RWPE2 (cell line): ENCODE results near the gene DNM2.

Experiments used
- ATAC-seq: fragments of 200-7000 bp; cut with Tn5 transposase; 3 replicates; pipeline ENCODE4 v1.9.1; 2021; ENCODE audit warnings: low read depth
- DNase-seq: peaks from one replicate; pipeline ENCODE4 v3.0.0-alpha.2; 2020; ENCODE audit warnings: low spot score
- H3K27ac ChIP-seq: fragments of 450-650 bp; 2 replicates; pipeline ENCODE4 v1.5.1; 2017; ENCODE audit warnings: mild to moderate bottlenecking; ENCODE audit not compliant: poor library complexity, severe bottlenecking
- H3K27me3 ChIP-seq: fragments of 250-450 bp; sonication (Bioruptor Pico); 2 replicates; pipeline ENCODE4 v1.5.1; 2021; ENCODE audit warnings: mild to moderate bottlenecking, moderate library complexity; ENCODE audit not compliant: insufficient read depth, poor library complexity, severe bottlenecking
- H3K36me3 ChIP-seq: fragments of 250-450 bp; sonication (Bioruptor Pico); 2 replicates; pipeline ENCODE4 v1.5.1; 2020; ENCODE audit warnings: low read depth, mild to moderate bottlenecking, moderate library complexity
- H3K4me1 ChIP-seq: fragments of 250-450 bp; sonication (Bioruptor Pico); 2 replicates; pipeline ENCODE4 v1.5.1; 2021; ENCODE audit warnings: mild to moderate bottlenecking, moderate library complexity; ENCODE audit not compliant: insufficient read depth, poor library complexity, severe bottlenecking
- H3K4me3 ChIP-seq: fragments of 250-450 bp; sonication (Bioruptor Pico); 2 replicates; pipeline ENCODE4 v1.5.1; 2021; ENCODE audit warnings: mild to moderate bottlenecking, moderate library complexity; ENCODE audit not compliant: severe bottlenecking
- H3K9me3 ChIP-seq: fragments of 250-450 bp; sonication (Bioruptor Pico); 2 replicates; pipeline ENCODE4 v1.5.1; 2021; ENCODE audit warnings: mild to moderate bottlenecking, moderate library complexity; ENCODE audit not compliant: severe bottlenecking
- TF ChIP-seq, protein P1 (sequence below): fragments of 450-650 bp; IDR thresholded peaks from one replicate; pipeline ENCODE4 v1.5.1; 2017; ENCODE audit warnings: mild to moderate bottlenecking, moderate library complexity; ENCODE audit not compliant: poor library complexity, severe bottlenecking

DNM2 gene

DNA sequence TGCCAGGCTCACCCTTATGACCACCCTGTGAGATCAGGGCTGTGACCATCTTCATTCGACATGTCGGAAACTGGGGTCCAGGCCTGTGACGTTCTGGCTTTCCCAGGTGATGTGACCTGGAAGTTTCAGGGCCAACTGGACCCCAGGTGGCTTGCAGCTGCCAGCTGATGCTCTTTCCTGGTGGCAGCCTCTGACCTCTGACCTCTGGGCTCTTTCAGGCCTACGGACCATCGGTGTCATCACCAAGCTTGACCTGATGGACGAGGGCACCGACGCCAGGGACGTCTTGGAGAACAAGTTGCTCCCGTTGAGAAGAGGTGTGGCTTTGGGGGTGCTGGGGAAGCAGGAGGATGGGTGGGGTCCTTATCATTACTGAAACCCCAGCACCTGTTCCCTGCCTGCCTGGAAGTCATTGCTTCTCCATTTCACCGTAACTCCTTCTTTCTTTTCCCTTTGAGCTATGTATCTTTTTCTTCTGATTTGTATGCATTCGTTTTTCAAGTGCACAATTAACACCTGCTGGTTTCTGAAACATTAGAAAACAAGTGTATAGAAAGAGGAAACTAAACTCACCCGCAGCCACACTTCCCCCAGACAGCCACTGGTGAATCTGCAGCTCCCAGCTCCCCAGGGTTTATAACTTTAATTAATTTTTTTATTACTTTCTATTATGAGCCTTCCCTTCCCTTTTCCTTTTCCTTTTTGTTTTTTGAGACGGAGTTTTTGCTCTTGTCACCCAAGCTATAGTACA is 59.2 kb downstream of the DNM2 start:
- peaks cover 66% of the 10 kb centered on the region for H3K36me3 ChIP-seq
- H3K27me3 ChIP-seq: no peaks in the 10 kb centered on the region
- no peaks in the 10 kb centered on the region for H3K9me3 ChIP-seq
- TF ChIP-seq, protein P1, sequence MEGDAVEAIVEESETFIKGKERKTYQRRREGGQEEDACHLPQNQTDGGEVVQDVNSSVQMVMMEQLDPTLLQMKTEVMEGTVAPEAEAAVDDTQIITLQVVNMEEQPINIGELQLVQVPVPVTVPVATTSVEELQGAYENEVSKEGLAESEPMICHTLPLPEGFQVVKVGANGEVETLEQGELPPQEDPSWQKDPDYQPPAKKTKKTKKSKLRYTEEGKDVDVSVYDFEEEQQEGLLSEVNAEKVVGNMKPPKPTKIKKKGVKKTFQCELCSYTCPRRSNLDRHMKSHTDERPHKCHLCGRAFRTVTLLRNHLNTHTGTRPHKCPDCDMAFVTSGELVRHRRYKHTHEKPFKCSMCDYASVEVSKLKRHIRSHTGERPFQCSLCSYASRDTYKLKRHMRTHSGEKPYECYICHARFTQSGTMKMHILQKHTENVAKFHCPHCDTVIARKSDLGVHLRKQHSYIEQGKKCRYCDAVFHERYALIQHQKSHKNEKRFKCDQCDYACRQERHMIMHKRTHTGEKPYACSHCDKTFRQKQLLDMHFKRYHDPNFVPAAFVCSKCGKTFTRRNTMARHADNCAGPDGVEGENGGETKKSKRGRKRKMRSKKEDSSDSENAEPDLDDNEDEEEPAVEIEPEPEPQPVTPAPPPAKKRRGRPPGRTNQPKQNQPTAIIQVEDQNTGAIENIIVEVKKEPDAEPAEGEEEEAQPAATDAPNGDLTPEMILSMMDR: no peak
- H3K27ac ChIP-seq: no peak overlapping the region
- H3K4me1 ChIP-seq: no peaks in the 10 kb centered on the region
- ATAC-seq: no peak
- no peak for DNase-seq
- H3K4me3 ChIP-seq: no peak overlapping the region

DNA sequence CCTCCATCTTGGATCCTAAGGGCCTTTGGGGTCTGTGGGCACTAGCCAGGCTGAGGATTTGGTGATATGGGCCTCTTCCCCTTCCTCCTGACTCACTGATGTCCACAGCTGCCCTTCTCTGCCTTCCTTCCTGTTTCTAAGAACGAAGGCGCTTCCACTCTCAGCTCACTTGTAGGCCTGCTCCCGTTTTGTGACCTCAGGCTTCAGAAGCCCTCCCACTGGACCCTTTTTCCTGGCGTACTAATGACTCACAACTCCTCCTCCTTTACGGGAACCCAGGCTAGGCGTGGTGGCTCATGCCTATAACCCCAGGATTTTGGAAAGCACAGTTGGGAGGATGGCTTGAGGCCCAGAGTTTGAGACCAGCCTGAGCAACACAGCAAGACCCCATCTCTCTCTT is 62.5 kb downstream of the DNM2 start:
- H3K4me1 ChIP-seq: no peaks in the 10 kb centered on the region
- DNase-seq (no peak), ATAC-seq (no peak)
- TF ChIP-seq, protein P1: no peak
- H3K27me3 ChIP-seq: no peaks in the 10 kb centered on the region
- H3K27ac ChIP-seq: no peak overlapping the region
- H3K36me3 ChIP-seq: peaks cover 70% of the 10 kb centered on the region
- no peak overlapping the region for H3K4me3 ChIP-seq
- no peaks in the 10 kb centered on the region for H3K9me3 ChIP-seq

DNA sequence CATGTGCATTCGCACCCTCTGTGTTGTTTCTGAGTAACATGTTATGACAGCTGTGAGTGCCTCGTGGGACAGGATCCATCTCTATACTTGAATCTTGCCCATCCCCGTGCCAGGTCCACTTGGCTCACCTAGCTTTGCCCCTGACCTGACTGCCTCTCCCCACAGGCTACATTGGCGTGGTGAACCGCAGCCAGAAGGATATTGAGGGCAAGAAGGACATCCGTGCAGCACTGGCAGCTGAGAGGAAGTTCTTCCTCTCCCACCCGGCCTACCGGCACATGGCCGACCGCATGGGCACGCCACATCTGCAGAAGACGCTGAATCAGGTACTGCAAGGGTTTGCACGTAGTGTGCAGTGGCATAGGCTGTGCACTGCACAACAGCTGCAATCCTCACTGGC is 64.9 kb downstream of the DNM2 start:
- Histone ChIP-seq H3K27me3 (no peaks in the 10 kb centered on the region), H3K4me1 (no peaks in the 10 kb centered on the region), H3K4me3 (no peak overlapping the region), H3K9me3 (no peaks in the 10 kb centered on the region), H3K27ac (no peak overlapping the region), H3K36me3 (peaks cover 73% of the 10 kb centered on the region)
- TF ChIP-seq, protein P1: no peak
- ATAC-seq (no peak), DNase-seq (no peak)

DNA sequence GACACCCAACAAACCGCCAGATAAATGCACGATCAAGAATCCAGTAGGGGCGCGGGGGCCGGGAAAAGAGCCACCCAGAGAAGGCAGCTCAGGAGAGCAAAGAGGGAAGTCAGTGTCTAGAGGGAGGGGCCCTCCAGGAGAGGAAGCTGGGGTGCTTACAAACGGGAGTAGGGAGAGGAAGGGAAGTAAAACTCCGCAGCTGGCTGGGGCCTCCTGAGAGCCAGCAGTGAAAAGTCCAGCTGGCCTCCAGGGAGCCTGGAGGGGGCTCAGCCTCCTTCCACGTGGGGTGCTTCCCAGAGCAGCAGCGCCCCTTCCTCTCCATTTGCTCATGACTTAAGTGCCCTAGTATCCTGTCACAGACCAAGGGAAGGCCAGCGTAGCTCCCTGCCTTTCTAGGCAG is 66.4 kb downstream of the DNM2 start:
- H3K9me3 ChIP-seq: no peaks in the 10 kb centered on the region
- H3K4me1 ChIP-seq: no peaks in the 10 kb centered on the region
- no peak overlapping the region for H3K27ac ChIP-seq
- no peak for ATAC-seq
- H3K4me3 ChIP-seq: no peak overlapping the region
- H3K36me3 ChIP-seq: peaks cover 71% of the 10 kb centered on the region
- no peak for DNase-seq
- no peaks in the 10 kb centered on the region for H3K27me3 ChIP-seq
- TF ChIP-seq, protein P1: no peak

DNA sequence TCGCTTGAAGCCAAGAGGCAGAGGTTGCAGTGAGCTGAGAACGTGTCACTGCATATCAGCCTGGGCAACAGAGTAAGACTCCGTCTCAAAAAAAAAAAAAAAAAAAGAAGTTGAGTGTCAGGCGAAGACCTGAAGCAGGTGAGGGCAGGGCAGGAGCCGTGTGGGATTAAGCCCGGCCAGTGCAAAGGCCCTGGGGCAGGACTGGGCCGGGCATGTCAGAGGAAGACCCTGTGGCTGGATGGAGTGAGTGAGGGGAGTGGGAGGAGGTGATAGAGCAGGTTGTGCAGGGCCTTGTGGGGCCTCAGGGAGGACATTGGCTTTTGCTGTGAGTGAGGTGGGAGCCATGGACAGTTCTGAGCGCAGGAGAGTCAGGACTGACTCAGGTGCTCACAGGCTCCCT is 70.3 kb downstream of the DNM2 start:
- ATAC-seq (no peak), DNase-seq (no peak)
- Histone ChIP-seq H3K27me3 (no peaks in the 10 kb centered on the region), H3K27ac (no peak overlapping the region), H3K36me3 (peaks cover 71% of the 10 kb centered on the region), H3K9me3 (no peaks in the 10 kb centered on the region), H3K4me1 (no peaks in the 10 kb centered on the region), H3K4me3 (no peak overlapping the region)
- TF ChIP-seq, protein P1: no peak
